ENCODE data around the gene NNT. TPM values are rescaled to one million over a fixed set of nuclear protein-coding genes. Genes with fewer than 3 reads are reported as not detected.
A peak's percentile ranks its signal among the peaks of the same experiment; 100 is the strongest.
"Not testable (repeated sequence)": the region's sequence is repeated elsewhere in the genome, so short reads cannot be mapped to it uniquely, and the experiment has no call there.

Gene NNT
- total RNA-seq (10 to 100 TPM; 79.7 to 87.3 TPM), polyA plus RNA-seq (43.5 TPM)

- peak; percentile 73 to 86 (median 76) for DNase-seq
- H3K4me3 Mint-ChIP-seq: peak within 1 kb of the TSS; percentile 90 to 98 (median 91)
- peak within 1 kb of the TSS; percentile 87 for H3K27ac ChIP-seq (ENCODE audit: low read depth, low read length)
- H3K36me3 ChIP-seq (ENCODE audit: insufficient read depth, low read length): no peaks in the 10 kb centered on the region
- peaks cover 54 to 68% (median 59%) of the 10 kb centered on the region in 3 donors for H3K4me1 Mint-ChIP-seq
- peaks cover 0 to 2% of the 10 kb centered on the region in 2 donors for H3K27me3 Mint-ChIP-seq
- ChIA-PET POLR2A (interaction anchor here (0.6 to 2.4 kb wide), 12 partner anchors 45 to 1699 kb away, joined by 3 to 33 read pairs (median 4); partner anchors contain the start of genes HMGCS1, RIMOC1 and TMEM267), CTCF (interaction anchor here (0.8 to 3.2 kb wide), 5 partner anchors 11 to 289 kb away, joined by 4 to 22 read pairs (median 4); partner anchors contain the start of genes HMGCS1 and TMEM267)
- no peaks in the 10 kb centered on the region for H3K9me3 Mint-ChIP-seq
- peak within 1 kb of the TSS; percentile 97 for H3K4me3 ChIP-seq (ENCODE audit: low read length)
- H3K36me3 Mint-ChIP-seq: peaks cover 5 to 32% (median 9%) of the 10 kb centered on the region in 3 donors
- no peaks in the 10 kb centered on the region for H3K27me3 ChIP-seq (ENCODE audit: insufficient read depth, low read length, poor library complexity, severe bottlenecking)
- no peaks in the 10 kb centered on the region for H3K9me3 ChIP-seq (ENCODE audit: low read length)
- peaks cover 32% of the 10 kb centered on the region for H3K4me1 ChIP-seq (ENCODE audit: insufficient read depth, low read length)
- H3K27ac Mint-ChIP-seq: peak within 1 kb of the TSS; percentile 89 to 99 (median 94)
Observed at GRCh38 chr5:43602461-43603343, at the start of gene NNT. NNT (plus strand) TSS chr5:43603180; CDS start chr5:43609196, 6,016 bp downstream.

DNA sequence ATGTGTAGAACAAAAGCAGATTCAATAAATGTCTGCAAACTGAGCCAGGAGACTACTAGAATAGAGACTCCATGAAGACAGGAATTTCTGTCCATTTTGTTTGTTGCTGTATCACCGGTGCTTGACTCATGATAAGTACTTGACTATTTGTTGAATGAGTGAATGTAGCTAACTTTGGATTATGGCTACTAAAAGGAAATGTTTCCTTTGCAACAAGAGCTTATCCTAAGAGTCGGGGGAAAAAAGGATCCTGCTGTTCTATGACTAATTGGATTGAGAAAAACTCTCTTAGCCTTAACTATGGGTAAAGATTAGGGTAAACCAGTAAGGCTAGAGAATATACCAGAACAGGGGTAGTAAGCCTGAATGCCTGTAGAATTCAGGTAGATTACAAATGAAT is 49.6 kb upstream of the NNT start:
- Mint-ChIP-seq H3K4me3 (no peak overlapping the region), H3K27me3 (peaks cover 0 to 1% of the 10 kb centered on the region in 2 donors), H3K9me3 (no peaks in the 10 kb centered on the region), H3K27ac (no peak overlapping the region), H3K36me3 (peaks cover 0 to 33% (median 2%) of the 10 kb centered on the region in 3 donors), H3K4me1 (peaks cover 12 to 23% (median 19%) of the 10 kb centered on the region in 3 donors)
- H3K4me3 ChIP-seq (ENCODE audit: low read length): no peak overlapping the region
- ChIA-PET CTCF (interaction anchor here (1.8 to 1.9 kb wide), 2 partner anchors 9 to 69 kb away, joined by 4 to 10 read pairs; partner anchors contain the start of gene TMEM267), POLR2A (interaction anchor here (1.2 kb wide), 1 partner anchor 49 kb away, joined by 3 read pairs; the partner anchor contains the start of gene NNT)
- no peak for DNase-seq
- H3K4me1 ChIP-seq (ENCODE audit: insufficient read depth, low read length): peaks cover 57% of the 10 kb centered on the region
- H3K27ac ChIP-seq (ENCODE audit: low read depth, low read length): no peak overlapping the region
- H3K9me3 ChIP-seq (ENCODE audit: low read length): no peaks in the 10 kb centered on the region
- H3K36me3 ChIP-seq (ENCODE audit: insufficient read depth, low read length): peaks cover 26% of the 10 kb centered on the region
- H3K27me3 ChIP-seq (ENCODE audit: insufficient read depth, low read length, poor library complexity, severe bottlenecking): no peaks in the 10 kb centered on the region

- H3K27ac Mint-ChIP-seq: no peak overlapping the region
- H3K4me1 ChIP-seq (ENCODE audit: insufficient read depth, low read length): peaks cover 57% of the 10 kb centered on the region
- peaks cover 12 to 20% (median 13%) of the 10 kb centered on the region in 3 donors for H3K4me1 Mint-ChIP-seq
- H3K27ac ChIP-seq (ENCODE audit: low read depth, low read length): no peak overlapping the region
- H3K9me3 Mint-ChIP-seq: no peaks in the 10 kb centered on the region
- ChIA-PET CTCF (interaction anchor here (1.0 to 2.6 kb wide), 3 partner anchors 40 to 70 kb away, joined by 3 to 10 read pairs (median 10); partner anchors contain the start of genes C5orf34, NNT and TMEM267), POLR2A (interaction anchor here (0.7 to 2.3 kb wide), 3 partner anchors 48 to 71 kb away, joined by 3 to 9 read pairs (median 5); partner anchors contain the start of genes NNT and TMEM267)
- peaks cover 22% of the 10 kb centered on the region for H3K36me3 ChIP-seq (ENCODE audit: insufficient read depth, low read length)
- no peaks in the 10 kb centered on the region for H3K27me3 ChIP-seq (ENCODE audit: insufficient read depth, low read length, poor library complexity, severe bottlenecking)
- no peaks in the 10 kb centered on the region for H3K9me3 ChIP-seq (ENCODE audit: low read length)
- H3K4me3 Mint-ChIP-seq: no peak overlapping the region
- no peak overlapping the region for H3K4me3 ChIP-seq (ENCODE audit: low read length)
- DNase-seq: no peak
- peaks cover 0 to 1% of the 10 kb centered on the region in 2 donors for H3K27me3 Mint-ChIP-seq
- H3K36me3 Mint-ChIP-seq: peaks cover 0 to 25% (median 2%) of the 10 kb centered on the region in 3 donors
Observed at GRCh38 chr5:43554497-43554896, 48.5 kb upstream of the NNT start.

GRCh38 chr5:43555895-43556606 is 46.9 kb upstream of the NNT start:
- Mint-ChIP-seq H3K36me3 (peaks cover 0 to 14% (median 0%) of the 10 kb centered on the region in 3 donors), H3K27ac (peak overlapping the region in 7 of 8 donors; percentile 89 to 98 (median 96)), H3K4me1 (peaks cover 10 to 20% (median 12%) of the 10 kb centered on the region in 3 donors), H3K9me3 (no peaks in the 10 kb centered on the region), H3K4me3 (peak overlapping the region in 6 of 7 donors; percentile 91 to 96 (median 92)), H3K27me3 (peaks cover 0 to 1% of the 10 kb centered on the region in 2 donors)
- Histone ChIP-seq H3K9me3 (ENCODE audit: low read length) (no peaks in the 10 kb centered on the region), H3K27ac (ENCODE audit: low read depth, low read length) (peak overlapping the region; percentile 81), H3K4me1 (ENCODE audit: insufficient read depth, low read length) (peaks cover 47% of the 10 kb centered on the region), H3K36me3 (ENCODE audit: insufficient read depth, low read length) (peaks cover 16% of the 10 kb centered on the region), H3K4me3 (ENCODE audit: low read length) (peak overlapping the region; percentile 63), H3K27me3 (ENCODE audit: insufficient read depth, low read length, poor library complexity, severe bottlenecking) (no peaks in the 10 kb centered on the region)
- CTCF ChIA-PET: interaction anchor here (0.6 to 2.6 kb wide), 7 partner anchors 12 to 245 kb away, joined by 3 to 10 read pairs (median 5); partner anchors contain the start of genes NNT and TMEM267
- peak in 3 of 5 donors; percentile 29 to 70 (median 44) for DNase-seq
- POLR2A ChIA-PET: interaction anchor here (1.0 to 3.2 kb wide), 3 partner anchors 47 to 71 kb away, joined by 3 to 49 read pairs (median 9); partner anchors contain the start of genes NNT and TMEM267

- H3K4me3 ChIP-seq (ENCODE audit: low read length): peak overlapping the region; percentile 63
- not testable (repeated sequence) for DNase-seq; H3K27me3 ChIP-seq (ENCODE audit: insufficient read depth, low read length, poor library complexity, severe bottlenecking); H3K9me3 Mint-ChIP-seq; H3K9me3 ChIP-seq (ENCODE audit: low read length); H3K27me3 Mint-ChIP-seq
- CTCF ChIA-PET: interaction anchor here (1.3 to 2.6 kb wide), 4 partner anchors 28 to 72 kb away, joined by 3 to 10 read pairs (median 7); partner anchors contain the start of genes NNT and TMEM267
- peaks cover 43% of the 10 kb centered on the region for H3K4me1 ChIP-seq (ENCODE audit: insufficient read depth, low read length)
- POLR2A ChIA-PET: interaction anchor here (1.0 to 3.2 kb wide), 3 partner anchors 46 to 72 kb away, joined by 3 to 49 read pairs (median 9); partner anchors contain the start of genes NNT and TMEM267
- H3K27ac ChIP-seq (ENCODE audit: low read depth, low read length): peak overlapping the region; percentile 81
- peaks cover 0 to 13% (median 0%) of the 10 kb centered on the region in 3 donors for H3K36me3 Mint-ChIP-seq
- H3K36me3 ChIP-seq (ENCODE audit: insufficient read depth, low read length): peaks cover 16% of the 10 kb centered on the region
- peak overlapping the region in 6 of 7 donors; percentile 91 to 96 (median 95) for H3K4me3 Mint-ChIP-seq
- H3K4me1 Mint-ChIP-seq: peaks cover 10 to 20% (median 12%) of the 10 kb centered on the region in 3 donors
- peak overlapping the region in 1 of 8 donors; percentile 98 for H3K27ac Mint-ChIP-seq
Observed at GRCh38 chr5:43556607-43556856, 46.4 kb upstream of the NNT start.

DNA sequence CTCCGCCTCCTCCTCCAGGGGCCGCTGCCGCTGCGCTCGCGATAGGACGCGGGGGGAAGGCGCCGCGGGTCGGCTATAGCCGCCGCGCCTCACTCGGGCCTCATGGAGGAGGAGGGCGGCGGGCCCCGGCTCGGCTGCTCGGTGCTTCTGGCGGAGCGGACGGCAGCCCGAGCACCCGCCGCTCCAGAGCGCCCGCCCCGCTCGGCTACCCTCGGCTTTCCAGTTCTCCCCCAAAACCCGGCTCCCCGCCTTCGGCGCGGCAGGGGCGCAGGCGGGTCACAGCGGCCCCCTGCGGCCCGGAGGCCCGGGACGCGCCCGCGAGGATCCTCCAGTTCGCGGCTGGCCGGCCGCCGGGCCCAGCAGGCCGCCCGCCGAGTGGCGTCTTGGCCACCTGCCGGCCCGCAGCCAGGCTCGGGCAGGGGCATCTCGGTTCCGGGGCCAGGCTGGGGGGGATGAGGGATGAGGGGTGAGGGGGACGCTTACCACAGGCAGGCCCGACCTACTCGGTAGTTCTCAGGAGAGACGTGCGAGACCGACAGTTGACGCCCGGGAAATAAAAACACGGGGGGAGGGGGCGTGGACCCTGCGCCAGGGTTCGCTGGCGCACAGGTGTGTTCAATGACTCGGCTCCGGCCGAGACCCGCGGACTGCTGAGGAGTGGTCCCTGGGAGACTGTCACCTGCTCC is 46.0 kb upstream of the NNT start, which contains the start of gene PAIP1:
Gene PAIP1, minus strand, starts transcription at position 221 of the 686 bp plus-strand sequence. CDS start 231 bp downstream, outside the sequence.
- H3K36me3 Mint-ChIP-seq: peaks cover 0 to 13% (median 0%) of the 10 kb centered on the region in 3 donors
- H3K4me1 ChIP-seq (ENCODE audit: insufficient read depth, low read length): peaks cover 40% of the 10 kb centered on the region
- H3K4me3 Mint-ChIP-seq: peak within 1 kb of the TSS; percentile 91 to 96 (median 95)
- peak within 1 kb of the TSS; percentile 63 for H3K4me3 ChIP-seq (ENCODE audit: low read length)
- ChIA-PET POLR2A (interaction anchor here (0.6 to 3.2 kb wide), 5 partner anchors 42 to 436 kb away, joined by 3 to 49 read pairs (median 4); partner anchors contain the start of genes C5orf34, NNT and TMEM267), CTCF (interaction anchor here (1.0 to 1.3 kb wide), 4 partner anchors 29 to 73 kb away, joined by 3 to 9 read pairs (median 5); partner anchors contain the start of gene TMEM267)
- H3K4me1 Mint-ChIP-seq: peaks cover 10 to 20% (median 12%) of the 10 kb centered on the region in 3 donors
- peak within 1 kb of the TSS; percentile 81 for H3K27ac ChIP-seq (ENCODE audit: low read depth, low read length)
- peaks cover 14% of the 10 kb centered on the region for H3K36me3 ChIP-seq (ENCODE audit: insufficient read depth, low read length)
- peak within 1 kb of the TSS; percentile 97 to 99 (median 98) for H3K27ac Mint-ChIP-seq
- peaks cover 1 to 2% of the 10 kb centered on the region in 2 donors for H3K27me3 Mint-ChIP-seq
- DNase-seq: peak; percentile 73 to 90 (median 86)
- H3K9me3 Mint-ChIP-seq: no peaks in the 10 kb centered on the region
- no peaks in the 10 kb centered on the region for H3K27me3 ChIP-seq (ENCODE audit: insufficient read depth, low read length, poor library complexity, severe bottlenecking)
- H3K9me3 ChIP-seq (ENCODE audit: low read length): no peaks in the 10 kb centered on the region

Data from CD8-positive, alpha-beta memory T cell (primary cell).